Testis (tissue), 3 donors: Measurements from ENCODE around the gene SPON1. TPM values are rescaled to one million over a fixed set of nuclear protein-coding genes. Genes with fewer than 3 reads are reported as not detected.
A peak's percentile ranks its signal among the peaks of the same experiment; 100 is the strongest.
"Not testable (repeated sequence)": the region's sequence is repeated elsewhere in the genome, so short reads cannot be mapped to it uniquely, and the experiment has no call there.

Source experiments
- DNase-seq: peaks from one replicate; pipeline ENCODE4 v3.0.0-alpha.2; 2019
- H3K27ac ChIP-seq, 2 donors: fragments of 200-600 bp; sonication (generic); one replicate each; pipeline ENCODE4 v1.5.1; 2019
- H3K27me3 ChIP-seq: fragments of 200-600 bp; sonication (generic); one replicate; pipeline ENCODE4 v1.5.1; 2019
- H3K36me3 ChIP-seq: fragments of 200-600 bp; sonication (generic); one replicate; pipeline ENCODE4 v1.5.1; 2017; ENCODE audit warnings: low read depth; ENCODE audit errors: missing control alignments
- H3K4me1 ChIP-seq: fragments of 200-600 bp; sonication (generic); one replicate; pipeline ENCODE4 v1.5.1; 2019
- H3K4me3 ChIP-seq, 2 donors: fragments of 200-600 bp; sonication (generic); one replicate each; pipeline ENCODE4 v1.5.1; 2017 to 2019
- H3K9me3 ChIP-seq: fragments of 200-600 bp; sonication (generic); one replicate; pipeline ENCODE4 v1.5.1; 2017
- CTCF ChIP-seq, 3 experiments: fragments of 450-650 bp in 2 of 3; fragments of 200-600 bp in 1 of 3; sonication (generic) in 1 of 3; IDR thresholded peaks; one replicate each; pipeline ENCODE4 v1.5.1; 2016 to 2019; ENCODE audit warnings: antibody characterized with exemption in 3 of 3, mild to moderate bottlenecking in 2 of 3, moderate library complexity in 1 of 3
- POLR2A ChIP-seq: fragments of 450-650 bp; IDR thresholded peaks from one replicate; pipeline ENCODE4 v1.6.1; 2017; ENCODE audit warnings: antibody characterized with exemption, mild to moderate bottlenecking, moderate library complexity
- WGBS, 2 donors: methylation state at CpG; one replicate each; pipeline ENCODE4 v1.1.5; 2018; 5-methylcytosine and 5-hydroxymethylcytosine counted together
- intact Hi-C: fragments of 100-400 bp; cut with DNase I; formaldehyde crosslinking; loops from one replicate; pipeline ENCODE4 v1.15.1; 2023; ENCODE audit warnings: low total_unique reads
- polyA plus RNA-seq: library from polyadenylated mRNA; stranded (reverse); fragments of 350-450 nt; fragmentation: Illumina TruSeq; extraction: RNeasy Lipid Tissue Mini Kit (QIAGEN cat#74804); gene quantifications from one replicate; pipeline ENCODE4 v1.2.3, GENCODE V29; 2014; ENCODE audit warnings: low read depth, low replicate concordance; ENCODE audit not compliant: insufficient read depth
- total RNA-seq, 2 donors: library from RNA; depleted of rRNA; stranded (reverse); fragments of >200 nt; gene quantifications; one replicate each; pipeline ENCODE4 v1.2.3, GENCODE V29; 2016

The SPON1 gene
- total and polyA plus RNA-seq, 3 donors from 2014 or later: 6.9 to 11.9 (median 7.6) TPM

DNA sequence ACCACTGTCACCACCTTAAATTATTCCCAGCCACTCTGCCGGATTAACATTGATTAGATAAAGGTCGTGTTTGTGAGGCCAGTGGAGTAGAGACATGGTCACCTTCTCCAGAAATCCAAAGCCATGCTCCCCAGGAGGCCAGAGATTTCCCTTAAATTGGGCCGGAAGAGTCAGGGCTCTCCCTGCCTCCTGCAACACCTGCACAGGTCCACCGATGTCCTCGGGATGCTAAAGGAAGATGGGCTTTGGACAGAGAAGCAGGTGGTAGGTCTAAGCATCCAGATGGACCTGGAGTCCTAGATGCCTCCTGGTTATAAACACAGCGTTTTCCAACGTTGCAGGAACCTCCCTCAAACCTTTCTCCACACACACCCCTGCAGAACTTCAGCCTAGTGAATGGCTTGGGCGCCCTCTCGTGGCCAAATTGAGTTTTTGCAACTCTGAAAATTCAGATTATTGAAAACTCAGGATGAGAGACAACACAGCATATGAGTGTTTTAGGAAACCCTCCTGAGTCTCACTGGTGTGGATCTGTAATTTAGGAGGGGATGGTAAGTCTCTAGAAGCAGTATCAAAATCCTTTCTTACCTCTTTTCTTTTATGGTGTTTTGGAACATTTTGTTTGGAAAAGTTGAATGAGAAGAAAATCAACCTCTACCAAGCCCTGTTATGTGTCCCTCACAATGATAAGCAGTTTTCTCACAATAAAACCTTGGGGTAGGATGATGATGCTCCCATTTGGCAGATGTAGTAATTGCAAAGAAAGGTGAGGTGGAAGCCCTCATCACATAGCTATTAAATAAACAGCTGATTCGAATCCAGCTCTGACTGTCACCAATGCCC is 286.8 kb downstream of the SPON1 start:
- no peak overlapping the region for H3K27ac ChIP-seq
- no peaks in the 10 kb centered on the region for H3K9me3 ChIP-seq
- no peak overlapping the region for H3K4me3 ChIP-seq
- H3K36me3 ChIP-seq: no peaks in the 10 kb centered on the region
- TF ChIP-seq CTCF (IDR thresholded peaks at IDR 0.05): peak; percentile 55 to 89 (median 89)
- no peak for TF ChIP-seq POLR2A
- H3K27me3 ChIP-seq: no peaks in the 10 kb centered on the region
- intact Hi-C loops: loop anchor here (10.0 kb wide), 1 partner anchor 295 kb away; no protein-coding TSS in a partner anchor
- DNase-seq: peak; percentile 65
- peaks cover 4% of the 10 kb centered on the region for H3K4me1 ChIP-seq
- 24 to 31% methylated on average over 6 to 10 of the region's 10 CpGs for WGBS, 2 donors

- Histone ChIP-seq H3K36me3 (no peaks in the 10 kb centered on the region), H3K4me1 (peaks cover 4% of the 10 kb centered on the region), H3K27ac (no peak overlapping the region), H3K27me3 (no peaks in the 10 kb centered on the region), H3K9me3 (no peaks in the 10 kb centered on the region), H3K4me3 (no peak overlapping the region)
- WGBS, 2 donors: 62 to 71% methylated on average over 5 of the region's 5 CpGs
- TF ChIP-seq POLR2A (no peak), CTCF (IDR thresholded peaks at IDR 0.05) (no peak)
- DNase-seq: no peak
- intact Hi-C loops: no loop called here
These were observed 289.2 kb downstream of the SPON1 start for GRCh38 chr11:14251754-14252153.

DNA sequence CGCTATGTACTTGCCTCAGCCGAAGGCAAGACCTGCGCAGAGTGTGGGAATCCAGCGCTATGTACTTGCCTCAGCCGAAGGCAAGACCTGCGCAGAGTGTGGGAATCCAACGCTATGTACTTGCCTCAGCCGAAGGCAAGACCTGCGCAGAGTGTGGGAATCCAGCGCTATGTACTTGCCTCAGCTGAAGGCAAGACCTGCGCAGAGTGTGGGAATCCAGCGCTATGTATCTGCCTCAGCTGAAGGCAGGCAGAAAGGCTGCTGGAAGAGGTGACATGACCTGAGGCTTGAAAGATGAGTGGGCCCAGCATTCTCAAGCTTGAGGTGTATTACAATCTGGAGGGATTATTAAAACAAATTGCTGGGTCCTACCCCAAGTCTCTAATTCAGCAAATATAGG is 290.0 kb downstream of the SPON1 start:
- H3K36me3 ChIP-seq, H3K4me1 ChIP-seq, DNase-seq, H3K27me3 ChIP-seq, H3K9me3 ChIP-seq, H3K4me3 ChIP-seq, intact Hi-C loops, H3K27ac ChIP-seq: not testable (repeated sequence)
- 74 to 80% methylated on average over 1 to 7 of the region's 12 CpGs for WGBS, 2 donors

DNA sequence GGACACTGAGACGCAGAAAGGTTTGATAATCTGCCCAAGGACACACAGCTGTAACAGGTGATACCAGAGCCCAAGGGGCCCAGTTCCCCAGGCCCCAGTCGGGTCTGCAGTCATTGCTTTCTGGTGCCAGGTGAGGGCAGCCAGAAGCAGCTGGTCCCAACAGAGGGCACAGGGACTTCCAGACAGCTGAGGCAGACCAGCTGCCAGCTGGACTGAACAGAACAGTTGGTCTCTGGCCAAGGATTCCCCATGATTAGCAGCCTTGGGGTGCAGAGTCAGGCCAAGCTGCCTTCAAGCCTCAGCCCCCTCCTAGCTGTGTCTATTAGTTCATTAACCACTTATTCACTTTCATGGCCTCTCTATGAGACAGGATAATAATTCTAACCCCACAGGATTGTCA is 290.9 kb downstream of the SPON1 start:
- DNase-seq: no peak
- Histone ChIP-seq H3K27ac (no peak overlapping the region), H3K27me3 (no peaks in the 10 kb centered on the region), H3K9me3 (no peaks in the 10 kb centered on the region), H3K36me3 (no peaks in the 10 kb centered on the region), H3K4me3 (no peak overlapping the region), H3K4me1 (peaks cover 4% of the 10 kb centered on the region)
- TF ChIP-seq POLR2A (no peak), CTCF (IDR thresholded peaks at IDR 0.05) (no peak)
- intact Hi-C loops: no loop called here
- 40 to 53% methylated on average over 1 to 2 of the region's 2 CpGs for WGBS, 2 donors

DNA sequence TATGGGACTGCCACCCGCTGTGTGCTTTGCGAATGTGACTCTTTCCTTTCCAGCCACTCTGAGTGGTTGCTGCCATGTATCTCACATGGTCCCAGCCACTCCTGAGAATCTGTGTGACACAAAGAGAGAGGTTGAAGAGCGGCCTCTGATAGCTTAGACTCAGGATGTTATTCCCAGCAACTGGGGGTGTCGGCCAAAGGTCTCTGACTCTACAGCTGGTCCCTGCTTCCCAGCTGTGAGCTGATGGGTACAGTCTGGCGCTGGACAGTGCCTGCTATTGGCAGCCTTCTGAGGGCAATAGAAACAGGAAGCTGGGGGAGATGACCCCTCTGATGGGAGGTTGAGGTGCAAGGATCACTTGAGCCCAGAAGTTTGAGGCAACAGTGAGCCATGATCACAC is 291.3 kb downstream of the SPON1 start:
- H3K36me3 ChIP-seq: no peaks in the 10 kb centered on the region
- H3K4me1 ChIP-seq: peaks cover 4% of the 10 kb centered on the region
- H3K9me3 ChIP-seq: no peaks in the 10 kb centered on the region
- 80 to 88% methylated on average over 5 of the region's 5 CpGs for WGBS, 2 donors
- no peak overlapping the region for H3K27ac ChIP-seq
- H3K4me3 ChIP-seq: no peak overlapping the region
- intact Hi-C loops: no loop called here
- no peak for DNase-seq
- no peaks in the 10 kb centered on the region for H3K27me3 ChIP-seq
- TF ChIP-seq CTCF (IDR thresholded peaks at IDR 0.05) (no peak), POLR2A (no peak)
